ENCODE data around the gene WHRN.

Gene WHRN

DNA sequence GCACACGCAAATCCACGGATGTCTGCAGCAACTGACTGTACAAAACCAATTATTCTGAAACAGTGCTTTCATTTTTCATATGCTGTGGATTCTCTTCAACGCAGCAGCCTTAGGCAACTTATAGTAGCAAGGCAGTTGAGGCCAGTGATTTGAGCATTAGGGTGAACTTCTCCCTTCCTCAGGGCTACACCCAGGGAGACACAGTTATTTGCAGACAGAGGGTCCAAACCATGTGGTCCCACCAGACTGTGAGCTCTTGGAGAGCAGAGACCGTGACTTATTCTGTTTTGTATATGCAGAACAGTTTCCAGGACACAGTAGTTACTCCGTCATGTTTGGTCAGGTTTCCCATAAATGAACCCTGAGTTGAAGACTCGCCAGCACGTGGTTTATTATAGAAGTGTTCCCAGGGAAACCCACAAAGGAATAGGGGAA is 19.0 kb upstream of the WHRN start:
- DNase-seq (ENCODE audit: low spot score): no peak
- TF ChIP-seq, protein P1, sequence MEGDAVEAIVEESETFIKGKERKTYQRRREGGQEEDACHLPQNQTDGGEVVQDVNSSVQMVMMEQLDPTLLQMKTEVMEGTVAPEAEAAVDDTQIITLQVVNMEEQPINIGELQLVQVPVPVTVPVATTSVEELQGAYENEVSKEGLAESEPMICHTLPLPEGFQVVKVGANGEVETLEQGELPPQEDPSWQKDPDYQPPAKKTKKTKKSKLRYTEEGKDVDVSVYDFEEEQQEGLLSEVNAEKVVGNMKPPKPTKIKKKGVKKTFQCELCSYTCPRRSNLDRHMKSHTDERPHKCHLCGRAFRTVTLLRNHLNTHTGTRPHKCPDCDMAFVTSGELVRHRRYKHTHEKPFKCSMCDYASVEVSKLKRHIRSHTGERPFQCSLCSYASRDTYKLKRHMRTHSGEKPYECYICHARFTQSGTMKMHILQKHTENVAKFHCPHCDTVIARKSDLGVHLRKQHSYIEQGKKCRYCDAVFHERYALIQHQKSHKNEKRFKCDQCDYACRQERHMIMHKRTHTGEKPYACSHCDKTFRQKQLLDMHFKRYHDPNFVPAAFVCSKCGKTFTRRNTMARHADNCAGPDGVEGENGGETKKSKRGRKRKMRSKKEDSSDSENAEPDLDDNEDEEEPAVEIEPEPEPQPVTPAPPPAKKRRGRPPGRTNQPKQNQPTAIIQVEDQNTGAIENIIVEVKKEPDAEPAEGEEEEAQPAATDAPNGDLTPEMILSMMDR (IDR thresholded peaks at IDR 0.05; ENCODE audit: extremely low read depth, missing control alignments): no peak

DNA sequence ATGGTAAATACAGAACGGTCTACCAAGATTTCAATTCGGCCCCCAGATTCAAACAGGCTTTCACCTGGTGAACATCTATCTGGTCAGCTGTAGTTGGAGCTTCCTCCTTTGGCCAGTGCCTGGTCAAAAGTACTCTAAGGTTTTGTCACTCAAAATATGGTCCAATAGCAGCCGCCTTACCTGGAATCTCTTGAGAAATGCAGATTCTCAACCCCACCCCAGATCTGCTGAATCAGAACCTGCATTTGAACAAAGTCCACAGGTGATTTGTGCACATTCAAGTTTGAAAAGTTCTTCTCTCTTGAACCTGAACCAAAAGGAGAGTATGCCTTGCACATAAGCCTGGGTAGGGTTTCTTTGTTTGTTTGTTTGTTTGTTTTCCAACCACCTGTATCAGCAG is 17.6 kb upstream of the WHRN start:
- DNase-seq (ENCODE audit: low spot score): no peak
- TF ChIP-seq, protein P1 (IDR thresholded peaks at IDR 0.05; ENCODE audit: extremely low read depth, missing control alignments): no peak

DNA sequence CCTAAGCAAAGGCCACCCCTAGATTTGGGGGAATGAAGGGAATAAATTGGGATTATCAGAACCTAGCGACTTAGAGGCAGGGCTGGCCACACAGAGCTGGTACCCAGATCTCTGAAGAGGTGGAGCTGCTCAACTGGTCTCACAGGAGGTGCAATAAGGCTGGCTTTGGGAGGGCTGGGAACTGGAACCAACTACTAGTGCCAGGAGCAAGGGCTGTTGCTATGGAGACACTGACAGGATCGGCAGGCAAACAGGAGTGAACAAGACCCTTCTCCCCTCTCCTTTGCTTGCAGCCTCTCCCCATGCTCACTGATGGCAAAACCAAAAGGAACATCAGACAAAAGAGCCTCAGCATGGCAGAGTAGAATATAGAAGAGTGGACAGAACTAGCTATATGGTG is 17.0 kb upstream of the WHRN start:
- TF ChIP-seq, protein P1 (IDR thresholded peaks at IDR 0.05; ENCODE audit: extremely low read depth, missing control alignments): no peak
- DNase-seq (ENCODE audit: low spot score): no peak

DNA sequence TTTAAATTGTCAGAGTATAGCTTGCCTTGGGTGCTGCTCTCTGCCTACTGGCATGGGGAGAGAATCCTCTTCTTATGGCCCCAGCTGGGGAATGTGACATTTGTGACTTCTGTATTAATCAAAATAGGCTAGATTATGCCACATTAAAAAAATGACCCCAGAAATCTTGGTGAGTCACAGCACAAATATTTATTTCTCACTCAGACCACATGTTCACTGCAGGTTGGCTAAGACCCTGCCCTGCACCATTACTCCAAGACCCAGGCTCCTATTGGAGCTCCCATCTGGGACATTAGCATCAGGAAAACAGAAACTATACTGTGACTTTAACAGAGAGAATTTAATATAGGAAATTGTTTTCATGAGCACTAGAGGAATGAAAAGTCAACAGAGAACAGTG is 16.6 kb upstream of the WHRN start:
- TF ChIP-seq, protein P1 (IDR thresholded peaks at IDR 0.05; ENCODE audit: extremely low read depth, missing control alignments): no peak
- DNase-seq (ENCODE audit: low spot score): no peak

DNA sequence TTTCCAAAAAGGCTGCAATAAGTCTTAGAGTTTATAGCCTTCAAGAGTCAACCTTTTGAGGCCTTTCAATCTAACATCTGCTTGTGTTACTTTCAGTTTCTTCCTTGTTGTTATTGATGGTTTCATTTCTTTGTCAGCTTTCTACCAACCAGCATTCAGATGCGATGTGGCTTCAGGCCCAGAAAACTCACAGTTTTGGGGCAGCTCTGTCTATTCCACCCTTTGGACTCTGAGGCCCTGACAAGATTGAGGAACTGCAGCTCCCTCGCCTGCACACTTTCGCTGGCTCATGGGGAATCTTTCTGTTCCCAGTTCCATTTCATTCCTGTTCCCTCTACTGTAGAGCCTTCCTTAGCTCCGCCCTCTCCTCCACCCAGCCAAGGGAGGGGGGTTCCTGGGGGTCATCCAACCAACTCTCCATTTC is 13.3 kb upstream of the WHRN start:
- TF ChIP-seq, protein P1 (IDR thresholded peaks at IDR 0.05; ENCODE audit: extremely low read depth, missing control alignments): no peak

DNA sequence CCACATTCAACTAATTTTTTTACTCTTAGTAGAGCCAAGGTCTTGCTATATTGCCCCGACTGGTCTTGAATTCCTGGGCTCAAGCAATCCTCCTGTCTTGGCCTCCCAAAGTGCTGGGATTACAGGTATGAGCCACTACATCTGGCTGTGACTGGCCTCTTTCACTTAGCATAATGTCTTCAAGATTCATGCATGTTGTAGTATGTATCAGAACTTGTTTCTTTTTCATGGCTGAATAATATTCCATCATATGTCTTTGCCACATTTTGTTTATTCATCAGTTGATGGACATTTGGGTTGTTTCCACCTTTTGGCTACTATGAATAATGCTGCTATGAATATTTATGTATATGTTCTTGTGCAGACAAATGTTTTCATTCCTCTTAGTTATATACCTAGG is 12.8 kb upstream of the WHRN start:
- TF ChIP-seq, protein P1 (IDR thresholded peaks at IDR 0.05; ENCODE audit: extremely low read depth, missing control alignments): no peak
- DNase-seq (ENCODE audit: low spot score): no peak

More for the DNA sequence above, 13.3 kb upstream of the WHRN start:
- peak; percentile 59 for DNase-seq (ENCODE audit: low spot score)

DNA sequence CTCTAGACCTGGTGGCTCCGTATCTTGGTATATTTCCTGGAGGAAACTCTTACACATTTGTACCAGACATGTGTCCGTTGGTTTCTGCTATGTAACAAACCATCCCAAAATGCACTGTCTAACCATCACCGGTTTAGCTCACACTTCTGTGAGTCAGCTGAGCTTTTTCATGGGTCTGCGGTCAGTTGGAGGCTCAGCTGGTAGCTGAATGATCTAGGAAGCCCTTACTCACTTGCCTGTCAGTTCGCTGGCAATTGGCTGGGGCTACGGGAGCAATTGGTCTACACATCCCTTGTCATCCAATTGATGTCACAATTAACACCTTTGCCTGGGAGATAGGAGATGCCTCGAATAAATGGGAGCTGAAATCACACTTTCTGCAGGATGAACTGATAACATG is 11.6 kb upstream of the WHRN start:
- DNase-seq (ENCODE audit: low spot score): no peak
- TF ChIP-seq, protein P1 (IDR thresholded peaks at IDR 0.05; ENCODE audit: extremely low read depth, missing control alignments): no peak
